K562 (cell line): ENCODE measurements around the gene CCDC192. TPM values are rescaled to one million over a fixed set of nuclear protein-coding genes. Genes with fewer than 3 reads are reported as not detected.

Experiments
- ATAC-seq: fragments of 200-7000 bp; cut with Tn5 transposase; 3 replicates; pipeline ENCODE4 v1.9.1; 2020; ENCODE audit warnings: moderate library complexity
- BruUV-seq: library from RNA; stranded (reverse); fragments of 400-500 nt; replicated peaks from 2 replicates; lab custom pipeline; 2021; lab: Mats Ljungman, UMichigan
- CTCF ChIA-PET: fragments of 300-600 bp; formaldehyde crosslinking; extraction: SDS; loops from one replicate; lab custom pipeline; 2021; ENCODE audit warnings: low intra/inter-chr PET ratio; lab: Yijun Ruan, JAX
- POLR2A ChIA-PET: fragments of 300-600, 350-650 bp; sonication (Branson Sonifier 250); formaldehyde crosslinking; extraction: SDS; loops from one replicate; lab custom pipeline; 2021; ENCODE audit warnings: antibody characterized with exemption, inconsistent platforms; lab: Yijun Ruan, JAX
- DNase-seq, 4 experiments: peaks; one replicate each; pipeline versions ENCODE4 v3.0.0 to v3.0.0-alpha.2; 2011 to 2018; ENCODE audit warnings: low spot score in 3 of 4, mixed read lengths in 3 of 4; ENCODE audit errors: extremely low read depth in 1 of 4
- FAIRE-seq: peaks from 2 replicates; lab custom pipeline; 2011; peaks lifted over from hg19 to GRCh38; lab: Jason Lieb, UNC
- H2AFZ ChIP-seq: 2 replicates; pipeline ENCODE4 v1.6.0; 2011; ENCODE audit warnings: low read depth, low read length, control low read depth, inconsistent platforms
- H3K27ac ChIP-seq: fragments of 200-600 bp; 3 replicates; pipeline ENCODE4 v1.8.0; 2011; ENCODE audit warnings: low read depth, mild to moderate bottlenecking, control low read depth, inconsistent platforms, low read length, moderate library complexity, mixed read lengths; ENCODE audit errors: extremely low read depth
- H3K27me3 ChIP-seq, 2 experiments: fragments of 300-600 bp in 1 of 2; 2 replicates in 1 of 2; 3 replicates in 1 of 2; pipeline versions ENCODE4 v1.6.0 to v1.8.0; 2011; ENCODE audit warnings: inconsistent platforms in 2 of 2, low read length in 2 of 2, mild to moderate bottlenecking in 1 of 2, mixed read lengths in 1 of 2, moderate library complexity in 1 of 2; ENCODE audit not compliant: control insufficient read depth in 2 of 2, insufficient read depth in 2 of 2
- H3K36me3 ChIP-seq: fragments of 300-600 bp; 3 replicates; pipeline ENCODE4 v1.8.0; 2011; ENCODE audit warnings: mild to moderate bottlenecking, low read length, inconsistent platforms; ENCODE audit not compliant: control insufficient read depth, insufficient read depth
- H3K4me1 ChIP-seq, 2 experiments: fragments of 200-600 bp in 1 of 2; replicated peaks in 1 of 2; 2 replicates in 1 of 2; 3 replicates in 1 of 2; pipeline versions ENCODE4 v1.5.1 to v1.8.0; 2011; ENCODE audit warnings: inconsistent platforms in 2 of 2, low read length in 2 of 2, mild to moderate bottlenecking in 1 of 2, mixed read lengths in 1 of 2, moderate library complexity in 1 of 2; ENCODE audit not compliant: control insufficient read depth in 2 of 2, insufficient read depth in 2 of 2
- H3K4me2 ChIP-seq: 2 replicates; pipeline ENCODE4 v1.6.1; 2011; ENCODE audit warnings: low read length, control low read depth, inconsistent platforms, mixed read lengths; ENCODE audit not compliant: insufficient read depth
- H3K4me3 ChIP-seq: fragments of 200-600 bp; sonication (generic), shearing (Covaris generic); 2 replicates; pipeline ENCODE4 v1.5.1; 2016; ENCODE audit warnings: control low read depth, inconsistent platforms
- H3K79me2 ChIP-seq: fragments of 200-600 bp; 3 replicates; pipeline ENCODE4 v1.8.0; 2011; ENCODE audit warnings: low read length, inconsistent platforms; ENCODE audit not compliant: control insufficient read depth, insufficient read depth
- H3K9ac ChIP-seq, 2 experiments: 2 replicates each; pipeline versions ENCODE4 v1.6.0 to v1.6.1; 2011; ENCODE audit warnings: low read depth in 2 of 2, low read length in 2 of 2, control low read depth in 1 of 2, inconsistent platforms in 1 of 2, mild to moderate bottlenecking in 1 of 2, mixed read lengths in 1 of 2; ENCODE audit not compliant: insufficient read depth in 1 of 2
- H3K9me1 ChIP-seq: one replicate; pipeline ENCODE4 v1.6.0; 2011; ENCODE audit warnings: inconsistent platforms, mild to moderate bottlenecking, low read length, moderate library complexity; ENCODE audit not compliant: control insufficient read depth, insufficient read depth
- H3K9me3 ChIP-seq: replicated peaks from 2 replicates; pipeline ENCODE4 v1.5.1; 2011; ENCODE audit warnings: low read depth, low read length, inconsistent platforms; ENCODE audit not compliant: control insufficient read depth, insufficient read depth
- H4K20me1 ChIP-seq: replicated peaks from 2 replicates; pipeline ENCODE4 v1.6.1; 2011; ENCODE audit warnings: low read length, inconsistent platforms, mixed read lengths; ENCODE audit not compliant: control insufficient read depth, insufficient read depth
- BRD4 ChIP-seq: fragments of 200-600 bp; sonication (generic); IDR thresholded peaks from 2 replicates; pipeline ENCODE4 v1.6.1; 2017; ENCODE audit warnings: inconsistent platforms
- KHSRP ChIP-seq: fragments of 450-650 bp; IDR thresholded peaks from 2 replicates; pipeline ENCODE4 v1.6.1; 2017
- MYC ChIP-seq, 2 experiments: fragments of 250-450 bp in 1 of 2; sonication (Bioruptor Pico) in 1 of 2; IDR thresholded peaks; 2 replicates each; pipeline versions ENCODE4 v1.5.1 to v1.6.1; 2012 to 2021; ENCODE audit warnings: low read depth in 2 of 2, borderline replicate concordance in 1 of 2, improper control_type of control experiment in 1 of 2, low read length in 1 of 2, mild to moderate bottlenecking in 1 of 2, moderate library complexity in 1 of 2
- RBBP5 ChIP-seq: fragments of 200-600 bp; sonication (generic); IDR thresholded peaks from 2 replicates; pipeline ENCODE4 v1.6.1; 2012; ENCODE audit warnings: borderline replicate concordance, mild to moderate bottlenecking, low read length, control low read depth, inconsistent platforms; ENCODE audit not compliant: insufficient read depth, poor library complexity, severe bottlenecking
- SNIP1 ChIP-seq: fragments of 450-650 bp; IDR thresholded peaks from 2 replicates; pipeline ENCODE4 v1.7.1; 2017; ENCODE audit warnings: low read depth, mild to moderate bottlenecking
- STAG1 ChIP-seq: sonication (generic); formaldehyde crosslinking; IDR thresholded peaks from 2 replicates; pipeline ENCODE4 v1.5.0; 2020; ENCODE audit warnings: missing genetic modification reagents, borderline replicate concordance
- WGBS: fragments of 100-300 bp; shearing (Covaris generic); methylation state at CpG from one replicate; pipeline ENCODE4 v1.1.6; 2016; ENCODE audit warnings: low coverage, mixed read lengths; ENCODE audit not compliant: insufficient coverage; ENCODE audit errors: missing lambda C conversion rate; 5-methylcytosine and 5-hydroxymethylcytosine counted together
- in situ Hi-C: fragments of 300-500 bp; cut with MboI; formaldehyde crosslinking; loops from 4 replicates; pipeline ENCODE4 v1.15.0; 2018; ENCODE audit warnings: inconsistent platforms, mixed read lengths
- intact Hi-C: fragments of 100-400 bp; cut with micrococcal nuclease; formaldehyde crosslinking; loops from 2 replicates; pipeline ENCODE4 v1.14.2; 2022
- polyA plus RNA-seq, 8 experiments: library from polyadenylated mRNA; depleted of rRNA in 4 of 8; stranded (reverse) in 5 of 8; unstranded in 3 of 8; fragments of >200 nt; fragmentation: Nextera tagmentation in 2 of 8; fragmentation: Illumina TruSeq in 1 of 8; extraction: Ambion mirVana in 2 of 8; extraction: Trizol in 1 of 8; gene quantifications; 2 replicates each; pipeline versions ENCODE4 v1.2.1 to v1.2.3, GENCODE V29; 2011 to 2014; ENCODE audit warnings: inconsistent platforms in 1 of 8, missing spikeins in 1 of 8
- total RNA-seq, 7 experiments: library from RNA; depleted of rRNA in 6 of 7; stranded (reverse); fragments of >200 nt in 6 of 7; fragmentation: Illumina TruSeq in 2 of 7; extraction: Trizol in 2 of 7; gene quantifications; 2 replicates each; pipeline versions ENCODE4 v1.2.1 to v1.2.3, GENCODE V29; 2011 to 2021; ENCODE audit warnings: low replicate concordance in 1 of 7
- TF ChIP-seq, protein P1 (sequence below): sonication (generic); formaldehyde crosslinking; IDR thresholded peaks from 2 replicates; pipeline ENCODE4 v1.8.0; 2022; ENCODE audit warnings: mild to moderate bottlenecking, missing genetic modification reagents, borderline replicate concordance

The CCDC192 gene
- total and polyA plus RNA-seq, 9 of the 15 experiments (the other 6 are each of a cell fraction or from before 2014, with no cell fraction given), result 0.21 to 0.66 (median 0.38) TPM; not detected in 2

DNA sequence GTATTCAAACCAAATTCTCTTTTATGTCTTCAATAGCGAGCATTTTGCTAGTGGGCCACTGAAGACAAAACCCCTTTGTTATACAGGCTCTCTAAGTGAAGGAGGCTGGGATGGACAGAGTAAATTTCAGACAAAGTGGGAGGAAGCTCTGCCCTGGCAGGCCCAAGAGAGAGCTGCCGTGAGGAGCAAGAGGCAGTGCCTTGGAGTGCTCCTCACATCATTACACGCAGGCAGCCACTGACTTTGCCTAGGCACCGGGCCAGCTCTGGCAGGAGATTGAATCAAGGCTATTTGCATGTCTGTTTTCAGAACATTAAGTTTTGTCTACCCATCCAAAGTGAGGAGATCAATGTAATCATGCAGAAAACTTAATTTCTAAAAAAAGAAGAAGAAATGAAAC, 167.7 kb downstream of the CCDC192 start:
- no TSS peak for BruUV-seq
- H3K27ac ChIP-seq, result no peak overlapping the region
- no peak overlapping the region for H3K9ac ChIP-seq
- no peak overlapping the region for H3K4me3 ChIP-seq
- POLR2A ChIA-PET, result interaction anchor here (1.1 kb wide), 1 partner anchor 338 kb away, joined by 3 read pairs; no protein-coding TSS in a partner anchor
- 3% methylated on average over 4 of the region's 4 CpGs for WGBS
- H3K79me2 ChIP-seq, result no peaks in the 10 kb centered on the region
- CTCF ChIA-PET, result no interaction called here
- ATAC-seq (no peak), DNase-seq (no peak), FAIRE-seq (no peak)
- no peaks in the 10 kb centered on the region for H3K9me3 ChIP-seq
- no peak overlapping the region for H2AFZ ChIP-seq
- no peaks in the 10 kb centered on the region for H3K9me1 ChIP-seq
- no peaks in the 10 kb centered on the region for H4K20me1 ChIP-seq
- peaks cover 0 to 4% of the 10 kb centered on the region in 2 experiments; a peak in 1 of 5 replicates for H3K27me3 ChIP-seq
- H3K36me3 ChIP-seq, result no peaks in the 10 kb centered on the region
- TF ChIP-seq STAG1 (CRISPR knock-in tag), result no peak
- no peak for TF ChIP-seq MYC (IDR thresholded peaks at IDR 0.05; ENCODE audit: low read depth, low read length)
- no peak for TF ChIP-seq MYC (CRISPR knock-in tag; IDR thresholded peaks at IDR 0.05; ENCODE audit: borderline replicate concordance, low read depth)
- TF ChIP-seq BRD4, result no peak
- no peak for TF ChIP-seq RBBP5
- TF ChIP-seq, protein P1, sequence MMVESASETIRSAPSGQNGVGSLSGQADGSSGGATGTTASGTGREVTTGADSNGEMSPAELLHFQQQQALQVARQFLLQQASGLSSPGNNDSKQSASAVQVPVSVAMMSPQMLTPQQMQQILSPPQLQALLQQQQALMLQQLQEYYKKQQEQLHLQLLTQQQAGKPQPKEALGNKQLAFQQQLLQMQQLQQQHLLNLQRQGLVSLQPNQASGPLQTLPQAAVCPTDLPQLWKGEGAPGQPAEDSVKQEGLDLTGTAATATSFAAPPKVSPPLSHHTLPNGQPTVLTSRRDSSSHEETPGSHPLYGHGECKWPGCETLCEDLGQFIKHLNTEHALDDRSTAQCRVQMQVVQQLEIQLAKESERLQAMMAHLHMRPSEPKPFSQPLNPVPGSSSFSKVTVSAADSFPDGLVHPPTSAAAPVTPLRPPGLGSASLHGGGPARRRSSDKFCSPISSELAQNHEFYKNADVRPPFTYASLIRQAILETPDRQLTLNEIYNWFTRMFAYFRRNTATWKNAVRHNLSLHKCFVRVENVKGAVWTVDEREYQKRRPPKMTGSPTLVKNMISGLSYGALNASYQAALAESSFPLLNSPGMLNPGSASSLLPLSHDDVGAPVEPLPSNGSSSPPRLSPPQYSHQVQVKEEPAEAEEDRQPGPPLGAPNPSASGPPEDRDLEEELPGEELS (CRISPR knock-in tag), result no peak
- TF ChIP-seq KHSRP, result no peak
- TF ChIP-seq SNIP1, result no peak
- no peak overlapping the region for H3K4me2 ChIP-seq
- intact Hi-C loops (loop anchor here (10.0 kb wide), 1 partner anchor 306 kb away; no protein-coding TSS in a partner anchor), in situ Hi-C loops (loop anchor here (10.0 to 25.0 kb wide), 2 partner anchors 334 to 1891 kb away; no protein-coding TSS in a partner anchor)
- H3K4me1 ChIP-seq, result no peaks in the 10 kb centered on the region
